HG03039 (cell line): ENCODE results near the gene HPCA.

ENCODE experiments used
- ATAC-seq: cut with Tn5 transposase; IDR thresholded peaks from one replicate; pipeline ENCODE4 v1.9.1; 2021; ENCODE audit warnings: mild to moderate bottlenecking, moderate library complexity; ENCODE audit not compliant: unreplicated experiment

Gene HPCA

DNA sequence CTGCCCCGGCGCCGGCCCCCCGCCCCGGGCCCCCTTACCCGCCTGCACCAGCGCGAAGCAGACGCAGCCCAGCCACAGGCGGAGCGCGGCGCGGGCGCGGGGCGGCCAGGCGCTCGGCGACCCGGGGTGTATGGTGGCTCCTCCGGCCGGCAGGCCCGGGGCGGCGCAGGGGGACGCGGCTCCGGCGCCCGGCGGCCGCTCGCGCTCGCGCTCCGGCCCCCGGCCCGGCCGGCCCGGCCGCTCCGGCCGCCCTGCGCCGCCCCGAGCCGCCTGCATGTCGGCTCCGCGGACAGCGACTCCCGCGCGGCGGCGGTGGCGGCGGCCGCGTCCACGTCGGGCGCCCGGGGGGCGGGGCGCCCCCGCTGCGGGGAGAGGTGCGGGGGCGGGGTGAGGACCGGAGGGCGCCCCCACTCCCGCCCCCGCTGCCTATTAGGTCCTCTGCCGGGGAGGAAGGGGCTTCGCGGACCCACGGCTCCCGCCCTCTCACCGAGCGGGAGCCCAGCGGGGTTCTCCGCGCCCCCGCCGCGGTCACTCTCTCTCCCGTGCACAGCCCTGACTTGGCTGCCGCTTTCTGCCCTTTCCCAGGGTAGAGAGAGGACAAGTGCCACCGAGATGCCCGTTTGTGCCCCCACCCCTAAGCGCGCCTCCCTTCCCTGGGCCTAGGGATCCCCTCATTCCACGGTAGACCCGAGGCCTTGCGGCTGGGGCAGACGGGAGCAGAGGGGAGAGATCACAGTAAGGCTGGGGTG, 15.5 kb upstream of the HPCA start, which contains the start of gene FNDC5:
Gene FNDC5, minus strand, starts transcription at position 298 of the 749 bp plus-strand sequence.
- no peak for ATAC-seq

DNA sequence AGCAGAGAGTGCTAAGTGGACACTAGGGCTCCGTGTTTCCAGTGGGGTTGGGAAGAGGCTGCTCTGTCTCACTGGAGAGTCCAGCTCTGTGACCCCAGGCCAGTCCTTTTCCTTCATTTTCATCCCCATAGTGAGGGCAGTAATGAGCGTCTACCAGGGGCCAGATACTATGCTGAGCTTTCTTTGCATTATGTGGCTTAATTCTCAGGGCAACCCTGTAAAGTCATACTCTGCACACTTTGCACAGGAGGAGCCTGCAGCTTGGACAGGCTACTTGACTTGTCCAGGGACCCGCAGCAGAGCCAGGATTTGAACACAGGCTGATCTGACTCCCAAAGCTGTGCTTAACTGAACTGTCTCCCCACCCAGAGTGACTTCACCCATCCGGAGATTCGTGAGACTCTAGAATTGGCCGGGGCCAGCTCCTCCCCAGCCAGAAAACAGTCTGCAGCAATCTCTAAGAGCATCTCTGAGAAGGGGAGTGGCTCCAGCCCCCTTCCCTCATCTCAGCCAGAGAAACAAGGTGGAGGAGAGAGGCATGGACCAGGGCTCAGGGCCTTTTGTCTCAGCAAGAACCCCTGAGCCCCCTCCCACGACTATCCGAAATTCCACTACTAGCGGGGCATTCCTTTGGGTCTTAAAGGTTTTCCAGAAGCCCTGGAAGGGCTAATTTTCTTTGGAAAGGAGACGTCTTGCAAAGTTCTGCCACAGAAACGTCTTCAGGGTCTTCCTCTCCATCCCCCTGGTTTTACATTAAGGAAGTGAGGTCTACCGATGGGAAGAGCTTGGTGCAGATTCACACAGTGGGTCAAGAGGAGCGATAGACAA, 14.7 kb upstream of the HPCA start:
- ATAC-seq, result no peak

DNA sequence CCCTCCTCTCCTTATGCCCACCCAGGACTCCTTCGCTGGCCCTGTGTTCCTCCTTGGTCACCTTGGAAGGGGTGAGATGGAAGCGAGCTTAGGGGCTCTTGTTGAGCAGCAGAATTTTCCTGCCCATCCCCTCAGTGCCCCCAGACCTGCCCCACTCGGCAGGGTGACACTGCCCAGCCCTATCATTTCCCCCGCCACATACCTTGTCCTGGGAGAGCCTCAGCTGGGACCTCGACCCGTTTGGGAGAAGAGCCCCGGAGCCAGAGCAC, 14.2 kb upstream of the HPCA start:
- no peak for ATAC-seq

DNA sequence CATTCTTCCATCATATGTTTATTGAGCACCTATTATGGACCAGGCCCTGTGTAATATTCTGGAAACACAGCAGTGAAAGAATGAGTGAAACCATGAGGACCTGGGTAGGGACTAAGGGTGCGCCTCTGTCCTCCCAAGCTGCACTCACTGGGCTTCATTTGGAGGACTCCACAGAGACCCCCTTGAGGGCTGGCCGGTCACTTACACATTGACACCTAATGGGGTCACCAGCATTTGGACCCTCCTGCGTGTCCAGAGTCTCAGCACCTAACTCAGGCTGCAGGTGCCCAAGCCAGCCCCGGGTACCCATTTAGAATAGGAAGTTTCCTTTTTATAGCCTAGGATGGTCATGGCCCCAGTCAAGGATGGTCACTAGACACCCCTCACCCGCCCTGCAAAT, 12.8 kb upstream of the HPCA start:
- no peak for ATAC-seq

DNA sequence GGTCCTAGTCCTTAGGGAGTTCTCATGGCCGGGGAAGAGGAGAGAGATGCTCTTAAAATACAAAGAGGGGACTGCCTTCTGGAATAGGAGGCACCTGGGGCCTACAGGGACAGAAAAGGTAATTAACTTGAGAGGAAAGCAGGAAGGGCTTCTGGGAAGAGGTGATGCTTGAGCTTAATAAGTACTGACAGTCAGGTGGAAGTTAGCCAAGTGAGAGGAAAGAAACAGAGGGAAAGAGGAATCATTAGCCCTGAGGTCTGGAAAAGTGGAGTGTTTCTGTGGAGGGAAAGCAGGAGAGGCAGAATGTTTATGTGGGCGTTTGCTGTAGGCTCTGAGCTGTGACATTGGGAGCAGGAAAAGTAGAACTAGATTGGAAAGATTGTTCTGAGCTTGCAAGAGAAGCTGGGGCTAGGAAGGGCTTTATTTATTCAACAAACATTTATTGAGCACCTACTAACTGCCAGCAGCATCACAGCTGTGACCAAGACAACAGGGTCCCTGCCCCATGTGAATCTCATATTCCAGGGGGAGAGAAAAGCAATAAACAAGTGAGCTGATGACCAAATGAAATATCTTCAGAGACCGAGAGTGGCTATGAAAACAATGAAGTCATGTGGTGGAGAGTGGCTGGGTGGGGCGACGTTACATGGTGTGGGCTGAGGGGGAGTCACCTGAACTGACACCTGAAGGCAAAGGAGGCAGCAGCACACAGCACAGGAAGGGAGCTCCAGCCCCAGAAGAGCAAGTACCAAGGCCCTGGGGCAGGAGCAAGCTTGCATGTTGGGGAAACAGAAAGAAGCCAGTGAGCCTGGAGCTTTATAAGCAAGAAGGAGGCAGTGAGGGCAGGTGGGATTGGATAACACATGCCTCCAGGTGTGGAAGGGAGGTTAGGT, 11.2 kb upstream of the HPCA start:
- no peak for ATAC-seq

DNA sequence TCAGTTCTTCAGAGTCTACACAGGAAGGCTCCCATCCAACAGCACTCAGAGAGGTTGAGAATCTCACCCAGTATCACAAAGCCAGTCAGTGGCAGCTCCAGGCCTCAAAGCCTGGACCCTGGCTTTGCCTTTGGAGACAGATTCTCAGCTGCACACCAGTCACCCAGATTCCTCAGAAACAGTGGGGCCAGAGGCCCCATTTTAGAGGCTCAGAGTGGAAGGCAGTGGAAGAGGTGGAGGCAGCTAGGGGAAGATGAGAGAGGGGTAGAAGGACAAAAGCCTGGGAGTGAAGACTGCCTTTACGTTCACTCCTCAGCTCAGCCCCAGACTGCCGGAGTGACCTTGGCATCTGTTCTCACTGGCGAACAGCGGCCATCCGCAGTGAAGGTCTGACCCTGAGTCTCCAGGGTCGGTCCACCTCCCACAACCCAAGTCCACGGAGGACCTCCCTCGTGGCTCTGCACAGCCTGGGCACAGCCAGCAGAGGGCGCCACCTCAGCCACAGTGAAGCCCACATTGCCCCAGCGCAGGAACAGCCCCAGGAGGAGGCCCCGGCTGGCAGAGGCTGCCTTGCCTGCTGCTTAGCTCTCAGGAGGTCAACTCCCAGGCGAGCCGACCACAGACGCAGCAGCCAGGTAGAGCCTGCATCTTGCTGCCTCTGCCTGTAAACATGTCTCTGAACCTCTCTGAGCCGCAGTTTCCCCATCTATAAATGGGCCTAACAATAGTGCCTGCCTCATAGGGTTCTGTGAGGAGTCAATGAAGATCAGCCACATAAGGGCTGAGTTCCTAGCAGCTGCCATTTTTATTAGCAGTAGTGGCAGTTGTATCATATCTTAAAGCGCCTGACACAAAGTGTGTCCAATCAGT, 9.7 kb upstream of the HPCA start:
- ATAC-seq, result no peak

DNA sequence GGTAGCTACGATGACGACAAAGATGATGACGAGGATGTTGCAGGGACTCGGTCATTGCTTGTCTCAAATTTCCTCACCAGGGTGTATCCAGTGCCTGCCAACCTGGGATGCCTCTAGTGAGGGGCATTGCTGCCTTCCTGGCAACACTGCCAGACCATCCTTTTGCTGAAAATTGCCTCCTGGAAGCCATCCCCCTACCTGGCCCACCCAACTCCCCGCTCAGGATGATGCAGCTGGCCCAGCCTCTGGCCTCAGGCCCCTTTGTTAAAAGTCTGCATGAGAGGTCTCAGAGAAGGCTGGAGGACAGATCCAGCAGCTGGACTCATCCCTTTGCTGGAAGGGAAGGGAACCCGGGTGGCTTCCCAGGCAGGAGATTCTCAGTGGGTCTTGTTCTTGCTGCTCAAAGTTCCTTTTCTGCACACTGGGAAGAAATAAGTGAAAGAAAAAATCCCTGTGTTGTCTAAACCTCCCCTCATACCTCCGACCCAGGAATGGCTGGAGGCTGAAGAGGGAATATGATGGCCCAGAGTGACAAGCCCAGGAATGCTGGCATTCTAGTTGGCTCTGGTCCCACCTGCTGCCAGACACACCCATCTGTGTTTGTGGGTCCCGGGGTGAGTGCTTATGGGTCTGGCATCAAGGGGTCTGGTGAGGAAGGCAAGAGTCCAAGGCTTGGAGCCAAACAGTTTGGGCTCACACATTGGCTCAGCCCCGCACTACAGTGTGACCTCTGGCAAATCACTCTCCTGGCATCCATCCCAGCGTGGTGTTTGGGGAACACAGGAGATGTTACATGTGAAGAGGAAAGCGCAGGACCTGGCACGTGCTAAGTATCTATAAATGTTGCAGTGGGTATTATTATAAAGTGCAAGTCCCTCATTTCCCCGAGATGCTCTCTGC, 8.8 kb upstream of the HPCA start:
- no peak for ATAC-seq

DNA sequence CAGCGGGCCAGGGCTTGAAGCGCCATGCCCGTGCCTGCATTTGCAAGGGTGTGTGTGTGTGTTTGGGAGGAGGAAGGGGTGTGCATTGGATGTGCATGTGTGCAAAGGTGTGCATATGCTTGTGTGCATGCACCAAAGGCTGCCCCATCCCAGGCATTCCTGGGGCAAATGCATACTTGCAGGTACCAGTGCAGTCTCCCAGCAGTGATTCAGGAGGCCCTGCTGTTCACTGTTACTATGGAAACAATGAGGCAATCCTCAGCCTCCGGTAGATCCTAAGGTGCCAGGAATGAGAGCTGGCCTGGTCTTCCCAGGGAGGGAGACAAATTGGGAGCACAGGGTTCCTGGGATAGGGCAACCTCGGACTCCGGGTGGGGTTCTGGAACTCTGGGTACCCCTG, 8.1 kb upstream of the HPCA start:
- ATAC-seq, result no peak

DNA sequence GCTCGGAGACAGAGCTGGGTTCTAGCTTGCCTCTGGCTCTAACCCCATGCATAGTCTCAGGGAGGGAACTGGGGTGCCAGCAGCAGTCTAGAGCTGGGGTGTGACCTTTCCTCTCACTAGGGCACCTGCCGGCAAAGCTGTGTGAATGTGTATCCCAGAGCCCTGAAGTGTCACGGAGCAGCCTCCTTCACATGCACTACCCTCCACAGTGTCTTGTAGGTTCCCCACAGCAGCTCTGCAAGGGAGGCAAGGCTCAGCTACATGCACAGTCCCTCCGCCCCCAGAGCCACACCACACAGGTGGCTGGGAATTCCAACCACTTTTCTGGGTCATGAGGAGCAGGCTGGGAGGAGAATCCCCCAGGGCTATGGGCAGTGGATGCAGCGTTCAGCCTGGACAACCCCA, 7.7 kb upstream of the HPCA start:
- ATAC-seq, result no peak

DNA sequence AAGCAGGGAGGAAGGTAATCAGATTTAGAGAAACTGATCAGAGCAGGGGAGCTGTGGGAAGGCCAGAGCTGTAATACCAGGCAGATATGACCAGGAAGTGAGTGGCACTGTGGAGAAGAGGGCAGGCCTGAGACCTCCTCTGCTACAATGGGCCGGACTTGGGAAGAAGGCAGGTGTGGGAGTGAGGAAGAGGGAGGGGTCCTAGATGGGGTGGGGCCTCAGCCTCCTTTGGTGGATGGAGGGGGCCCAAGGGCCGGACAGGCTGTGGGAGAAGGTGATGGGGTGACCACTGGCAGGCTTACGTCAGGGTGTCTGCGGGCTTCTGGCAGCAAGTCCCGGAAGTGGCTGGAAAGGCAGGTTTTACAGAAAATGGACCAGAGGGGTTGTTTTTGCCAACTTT, 5.0 kb upstream of the HPCA start:
- no peak for ATAC-seq

DNA sequence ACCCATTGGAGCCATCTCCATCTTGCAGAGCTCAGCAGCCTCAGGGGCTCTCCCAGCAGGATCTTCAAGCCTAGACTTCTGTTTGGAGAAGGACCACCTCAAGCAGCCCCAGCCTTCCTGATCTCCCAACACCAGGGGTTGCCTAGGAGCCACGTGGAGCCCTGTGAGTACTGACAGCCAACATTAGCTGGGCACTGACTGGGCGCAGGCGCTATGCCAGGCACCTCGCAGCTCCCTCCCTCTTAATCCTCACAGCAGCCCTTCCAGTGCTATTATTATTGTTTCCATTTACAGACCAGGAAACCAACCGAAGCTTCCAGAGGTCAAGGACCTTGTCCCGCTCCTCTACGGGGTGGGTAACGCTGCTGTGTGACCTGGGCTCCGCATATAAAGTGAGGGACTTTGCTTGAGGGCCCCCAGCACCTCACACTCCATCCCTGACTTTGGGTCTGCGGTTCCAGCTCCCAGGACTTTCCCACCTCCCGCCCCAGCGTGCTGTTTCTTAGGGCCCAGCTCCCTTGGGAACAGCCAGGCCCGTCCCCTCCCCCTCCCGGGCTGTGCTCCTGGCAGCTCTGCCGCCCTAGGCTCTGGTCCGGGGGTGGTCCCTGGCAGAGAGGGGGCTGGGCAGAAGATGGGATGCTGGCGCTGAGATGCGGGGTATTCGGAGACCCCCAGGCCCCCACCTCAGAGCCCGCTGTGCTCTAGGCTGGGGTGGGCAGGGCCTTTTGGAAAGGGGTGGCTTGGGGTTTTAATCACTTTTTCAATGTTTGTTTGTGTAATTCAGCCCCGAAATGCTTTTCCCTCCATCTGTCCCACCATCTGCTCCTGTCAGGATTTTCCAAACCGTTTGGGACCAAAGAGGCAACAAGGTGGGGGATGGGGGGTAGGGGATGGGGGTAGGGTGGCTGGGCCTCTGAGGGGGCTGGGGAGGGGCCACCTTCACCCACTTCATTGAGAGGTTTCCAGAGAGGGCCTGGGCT, 4.1 kb upstream of the HPCA start:
- no peak for ATAC-seq

DNA sequence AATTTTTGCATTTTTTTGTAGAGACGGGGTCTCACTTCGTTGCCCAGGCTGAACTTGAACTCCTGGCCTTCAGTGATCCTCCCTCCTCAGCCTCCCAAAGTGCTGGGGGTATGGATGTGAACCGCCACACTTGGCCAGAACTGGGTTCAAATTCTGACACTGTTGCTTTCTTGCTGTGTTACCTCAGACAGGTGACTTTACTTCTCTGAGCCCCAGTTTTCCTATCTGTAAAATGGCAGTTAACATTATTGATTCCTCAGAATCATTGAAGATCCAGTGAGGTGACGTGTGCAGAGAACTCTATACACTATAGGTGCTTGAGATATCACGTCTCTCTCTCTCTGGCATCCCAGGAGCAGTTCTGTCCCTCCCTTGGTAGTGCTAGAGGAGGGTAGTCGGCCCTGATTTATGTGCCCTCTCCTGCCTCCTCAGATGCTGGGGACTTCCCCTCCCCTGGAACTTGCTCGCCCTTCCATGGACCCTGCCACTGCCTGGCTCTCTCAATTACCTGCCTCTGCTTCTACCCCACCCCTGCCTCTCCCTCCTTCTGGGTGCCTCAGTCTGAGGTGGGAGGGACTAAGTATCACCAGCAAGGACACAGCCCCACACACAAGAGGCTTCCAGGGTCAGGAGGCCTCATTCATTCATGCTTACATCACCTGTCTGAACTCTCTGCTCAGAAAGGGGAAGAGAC, 2.8 kb upstream of the HPCA start:
- ATAC-seq, result no peak

DNA sequence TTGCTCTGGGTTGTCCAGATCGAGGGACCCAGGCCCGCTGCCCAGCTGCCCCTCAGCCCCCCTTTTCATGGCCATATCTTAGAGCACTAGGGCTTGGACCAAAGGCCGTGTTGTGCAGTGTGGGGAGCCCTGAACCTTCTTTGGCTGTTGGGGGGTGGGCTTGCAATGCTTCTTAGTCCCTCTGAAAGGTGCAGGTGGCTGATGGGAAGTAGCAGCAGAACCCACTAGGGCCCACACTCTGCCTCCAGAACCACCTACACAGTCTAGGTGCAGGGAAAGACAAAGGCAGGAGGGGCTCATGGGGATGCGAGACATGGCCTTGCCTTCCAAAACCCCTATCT, 2.3 kb upstream of the HPCA start:
- ATAC-seq, result no peak

DNA sequence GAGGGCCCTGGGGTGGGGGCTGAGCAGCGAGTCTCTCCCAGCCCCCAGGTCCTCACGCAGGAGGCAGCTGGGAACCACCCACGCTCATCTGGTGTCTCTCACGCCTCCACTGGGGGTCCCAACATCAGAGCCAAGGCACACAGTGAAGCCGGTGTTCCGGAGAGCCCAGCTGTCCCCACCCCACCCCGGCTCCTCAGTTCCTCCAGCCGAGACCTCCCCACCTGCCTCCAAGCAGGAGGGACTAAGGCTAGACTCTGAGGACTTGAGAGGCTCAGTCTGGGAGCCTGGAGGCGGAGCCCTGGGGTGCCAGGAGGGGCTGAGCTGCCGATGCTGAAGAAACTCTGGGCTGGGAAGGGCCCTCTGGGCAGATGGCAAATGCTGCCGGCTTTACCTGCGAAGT, 1.6 kb upstream of the HPCA start:
- no peak for ATAC-seq

DNA sequence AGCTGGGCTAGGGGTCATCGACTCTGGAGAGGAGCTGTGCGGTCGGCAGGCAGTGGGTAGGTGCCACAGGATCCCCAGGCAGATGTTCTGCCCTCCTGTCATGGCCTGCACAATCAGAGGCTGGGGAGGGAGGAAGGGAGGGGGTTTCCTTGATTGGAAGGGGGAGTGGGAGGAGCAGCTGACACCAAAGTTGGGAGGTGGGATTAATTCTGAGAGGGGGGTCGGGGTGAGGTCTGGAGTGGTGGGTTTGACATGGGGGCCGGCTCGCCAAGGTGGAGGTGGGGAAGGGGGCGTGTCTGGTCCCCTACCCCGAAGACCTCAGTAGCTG, 651 bp upstream of the HPCA start:
- no peak for ATAC-seq

DNA sequence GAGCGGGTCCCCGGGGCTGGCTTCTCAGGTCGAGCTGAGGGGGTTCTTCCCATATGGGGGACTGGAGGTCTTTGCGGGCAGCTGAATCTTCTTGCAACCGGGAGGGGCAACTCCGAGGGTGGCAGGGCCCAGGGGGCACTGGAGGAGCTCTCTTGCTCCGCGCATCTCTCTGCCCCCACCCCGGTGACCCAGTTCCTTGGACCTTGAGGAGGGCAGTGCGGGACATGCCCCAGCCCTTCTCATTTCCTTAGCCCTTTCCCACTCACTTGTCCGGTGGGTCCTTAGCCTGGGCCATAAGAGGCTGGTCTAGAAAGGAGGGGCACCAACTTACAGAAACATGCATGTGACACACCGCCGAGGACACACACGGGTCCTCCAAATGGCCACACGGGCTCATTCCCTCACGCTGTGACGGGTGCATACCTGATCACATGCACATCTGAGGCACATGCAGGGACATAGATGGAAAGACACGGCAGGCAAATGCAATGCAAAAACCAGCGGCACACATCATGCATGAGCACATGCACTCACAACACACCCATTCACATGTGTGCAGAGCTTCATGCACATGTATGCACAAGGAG, 630 bp downstream of the HPCA start:
- no peak for ATAC-seq

DNA sequence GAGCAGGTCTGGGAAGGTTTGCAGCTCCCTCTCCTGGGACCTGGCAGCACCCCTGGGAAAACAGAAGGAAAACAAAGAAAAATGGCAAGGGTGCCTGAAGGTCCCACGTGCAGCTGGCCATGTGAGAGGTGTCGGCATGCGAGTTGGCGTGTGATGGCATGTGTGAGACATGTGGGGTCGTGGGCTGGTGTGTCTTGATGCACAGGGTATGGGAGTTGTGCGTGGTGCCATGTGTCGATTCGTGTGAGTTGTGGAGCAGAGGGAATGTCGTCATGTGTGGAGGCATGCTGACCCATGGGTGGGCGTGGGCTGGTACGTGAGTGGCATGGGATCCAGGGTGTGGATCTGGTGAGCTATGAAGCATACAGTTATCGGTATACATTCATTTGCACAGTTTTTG, 1.3 kb downstream of the HPCA start:
- no peak for ATAC-seq

DNA sequence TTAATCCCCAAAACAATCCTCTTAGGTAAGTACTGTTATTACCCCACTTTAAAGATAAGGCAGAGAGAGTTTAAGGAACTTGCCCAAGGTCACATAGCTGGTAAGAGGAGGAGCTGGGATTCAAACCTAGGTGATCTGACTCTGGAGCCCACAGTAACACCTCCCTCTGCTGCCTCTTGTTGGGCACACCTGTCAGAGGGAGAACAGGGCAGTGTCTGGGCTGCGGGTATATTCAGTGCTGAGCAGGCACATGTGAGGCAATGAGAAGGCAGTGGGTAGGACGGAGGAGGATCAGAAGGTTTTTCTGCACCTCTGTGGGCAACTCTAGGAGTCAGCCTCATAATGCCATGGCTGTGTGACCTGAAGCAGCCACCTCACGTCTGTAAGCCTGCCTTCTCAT, 1.8 kb downstream of the HPCA start:
- ATAC-seq, result no peak
